ENCODE data around the gene NPIPA5. TPM values are rescaled to one million over a fixed set of nuclear protein-coding genes. Genes with fewer than 3 reads are reported as not detected.
A peak's percentile ranks its signal among the peaks of the same experiment; 100 is the strongest.
"Not testable (repeated sequence)": the region's sequence is repeated elsewhere in the genome, so short reads cannot be mapped to it uniquely, and the experiment has no call there.

NPIPA5 gene
- total and polyA plus RNA-seq, 10 donors: 1.8 to 30.6 (median 11.0) TPM

DNA sequence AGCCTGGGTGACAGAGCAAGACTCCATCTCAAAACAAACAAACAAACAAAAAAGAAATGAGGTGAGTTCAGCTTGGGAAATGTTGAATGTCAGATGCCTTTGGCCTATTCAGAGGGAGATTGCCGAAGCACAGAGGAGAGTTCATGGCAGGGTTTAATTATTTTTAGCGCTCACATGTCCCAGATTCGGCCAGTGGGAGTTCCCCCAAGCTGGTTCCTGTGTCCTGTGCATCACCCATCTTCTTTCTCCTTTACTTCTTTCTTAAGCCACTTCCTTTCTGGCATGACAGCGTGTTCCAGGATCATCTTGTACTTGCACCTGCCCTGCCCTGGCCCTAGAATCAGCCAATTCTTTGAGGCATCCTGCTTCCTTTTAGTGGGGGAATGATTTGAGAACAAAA, 26.7 kb upstream of the NPIPA5 start:
- intact Hi-C loops (cut with DNase I; ENCODE audit: low total_unique reads): no loop called here
- WGBS, 5 donors: 34 to 61% (median 45%) methylated on average over 4 of the region's 4 CpGs
- Histone ChIP-seq H3K9me3 (no peaks in the 10 kb centered on the region), H3K36me3 (no peaks in the 10 kb centered on the region), H3K4me1 (peaks cover 0 to 21% (median 14%) of the 10 kb centered on the region in 6 donors), H3K27me3 (replicated peaks in 1 of 7) (no peaks in the 10 kb centered on the region), H3K4me3 (no peak overlapping the region), H3K27ac (peak overlapping the region in 2 of 8 donors; percentile 51 to 56)
- peak in 1 of 3 donors; percentile 49 for TF ChIP-seq POLR2AphosphoS5 (IDR thresholded peaks at IDR 0.05)
- TF ChIP-seq, protein P1, sequence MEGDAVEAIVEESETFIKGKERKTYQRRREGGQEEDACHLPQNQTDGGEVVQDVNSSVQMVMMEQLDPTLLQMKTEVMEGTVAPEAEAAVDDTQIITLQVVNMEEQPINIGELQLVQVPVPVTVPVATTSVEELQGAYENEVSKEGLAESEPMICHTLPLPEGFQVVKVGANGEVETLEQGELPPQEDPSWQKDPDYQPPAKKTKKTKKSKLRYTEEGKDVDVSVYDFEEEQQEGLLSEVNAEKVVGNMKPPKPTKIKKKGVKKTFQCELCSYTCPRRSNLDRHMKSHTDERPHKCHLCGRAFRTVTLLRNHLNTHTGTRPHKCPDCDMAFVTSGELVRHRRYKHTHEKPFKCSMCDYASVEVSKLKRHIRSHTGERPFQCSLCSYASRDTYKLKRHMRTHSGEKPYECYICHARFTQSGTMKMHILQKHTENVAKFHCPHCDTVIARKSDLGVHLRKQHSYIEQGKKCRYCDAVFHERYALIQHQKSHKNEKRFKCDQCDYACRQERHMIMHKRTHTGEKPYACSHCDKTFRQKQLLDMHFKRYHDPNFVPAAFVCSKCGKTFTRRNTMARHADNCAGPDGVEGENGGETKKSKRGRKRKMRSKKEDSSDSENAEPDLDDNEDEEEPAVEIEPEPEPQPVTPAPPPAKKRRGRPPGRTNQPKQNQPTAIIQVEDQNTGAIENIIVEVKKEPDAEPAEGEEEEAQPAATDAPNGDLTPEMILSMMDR (IDR thresholded peaks at IDR 0.05 in 8 of 11, conservative IDR thresholded peaks at IDR 0.05 in 3 of 11): no peak
- DNase-seq: no peak

- intact Hi-C loops (cut with DNase I; ENCODE audit: low total_unique reads); H3K9me3 ChIP-seq; H3K27me3 ChIP-seq (replicated peaks in 1 of 7); H3K36me3 ChIP-seq; H3K4me3 ChIP-seq; DNase-seq: not testable (repeated sequence)
- 50 to 89% (median 73%) methylated on average over 3 of the region's 3 CpGs for WGBS, 5 donors
- Histone ChIP-seq H3K4me1 (peaks cover 0 to 21% (median 14%) of the 10 kb centered on the region in 6 donors), H3K27ac (peak overlapping the region in 2 of 8 donors; percentile 51 to 56)
Observed at GRCh38 chr16:15404091-15404490, 26.0 kb upstream of the NPIPA5 start.

DNA sequence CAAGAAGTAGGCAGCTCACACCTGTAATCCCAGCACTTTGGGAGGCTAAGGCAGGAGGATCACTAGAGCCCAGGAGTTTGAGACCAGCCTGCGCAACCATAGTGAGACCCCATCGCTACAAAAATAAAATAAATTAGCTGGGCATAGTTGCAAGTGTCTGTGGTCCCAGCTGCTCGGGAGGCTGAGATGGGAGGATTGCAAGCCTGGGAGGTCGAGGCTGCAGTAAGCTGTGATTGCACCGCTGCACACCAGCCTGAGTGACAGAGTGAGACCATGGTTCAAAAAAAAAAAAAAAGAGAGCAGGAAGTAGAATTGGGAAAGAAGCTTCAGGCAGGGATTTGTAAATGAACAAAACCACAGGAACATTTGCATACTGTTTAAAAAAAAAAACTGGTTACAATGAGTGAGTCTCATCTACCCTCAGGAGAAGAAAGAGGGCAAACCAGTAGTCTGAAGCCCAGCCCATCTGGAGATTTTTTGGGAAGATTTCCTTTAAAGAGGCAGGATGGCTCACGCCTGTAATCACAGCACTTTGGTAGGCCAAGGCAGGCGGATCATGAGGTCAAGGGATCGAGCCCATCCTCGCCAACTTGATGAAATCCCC, 25.4 kb upstream of the NPIPA5 start:
- Histone ChIP-seq H3K4me3 (no peak overlapping the region), H3K27me3 (replicated peaks in 1 of 7) (no peaks in the 10 kb centered on the region), H3K4me1 (peaks cover 0 to 21% (median 14%) of the 10 kb centered on the region in 6 donors), H3K27ac (peak overlapping the region in 2 of 8 donors; percentile 51 to 56), H3K9me3 (no peaks in the 10 kb centered on the region), H3K36me3 (no peaks in the 10 kb centered on the region)
- 58 to 82% (median 75%) methylated on average over 9 of the region's 9 CpGs for WGBS, 5 donors
- no peak for DNase-seq
- TF ChIP-seq, protein P1 (IDR thresholded peaks at IDR 0.05 in 8 of 11, conservative IDR thresholded peaks at IDR 0.05 in 3 of 11): no peak
- TF ChIP-seq POLR2AphosphoS5 (IDR thresholded peaks at IDR 0.05) (no peak), POLR2A (IDR thresholded peaks at IDR 0.05) (no peak)
- intact Hi-C loops (cut with DNase I; ENCODE audit: low total_unique reads): no loop called here

- Histone ChIP-seq H3K4me3 (no peak overlapping the region), H3K4me1 (peaks cover 0 to 21% (median 14%) of the 10 kb centered on the region in 6 donors), H3K36me3 (no peaks in the 10 kb centered on the region), H3K27ac (no peak overlapping the region), H3K9me3 (no peaks in the 10 kb centered on the region), H3K27me3 (replicated peaks in 1 of 7) (no peaks in the 10 kb centered on the region)
- WGBS, 5 donors: 88 to 97% (median 90%) methylated on average over 3 of the region's 3 CpGs
- intact Hi-C loops (cut with DNase I; ENCODE audit: low total_unique reads): no loop called here
- no peak for TF ChIP-seq POLR2A (IDR thresholded peaks at IDR 0.05)
- TF ChIP-seq, protein P1 (IDR thresholded peaks at IDR 0.05 in 8 of 11, conservative IDR thresholded peaks at IDR 0.05 in 3 of 11): no peak
- TF ChIP-seq POLR2AphosphoS5 (IDR thresholded peaks at IDR 0.05): no peak
- no peak for DNase-seq
Observed at GRCh38 chr16:15401972-15402371, 23.9 kb upstream of the NPIPA5 start.

GRCh38 chr16:15400314-15400713, 22.2 kb upstream of the NPIPA5 start:
- H3K9me3 ChIP-seq; DNase-seq; H3K36me3 ChIP-seq; intact Hi-C loops (cut with DNase I; ENCODE audit: low total_unique reads); H3K27ac ChIP-seq; H3K4me3 ChIP-seq: not testable (repeated sequence)
- Histone ChIP-seq H3K27me3 (replicated peaks in 1 of 7) (peaks cover 0 to 14% (median 9%) of the 10 kb centered on the region in 7 donors), H3K4me1 (peaks cover 0 to 33% (median 23%) of the 10 kb centered on the region in 6 donors)
- 93 to 97% (median 95%) methylated on average over 6 of the region's 6 CpGs for WGBS, 5 donors
